Natural killer cell (primary cell): Measurements from ENCODE around the gene PRSS38. TPM values are rescaled to one million over a fixed set of nuclear protein-coding genes. Genes with fewer than 3 reads are reported as not detected.

Experiments
- ATAC-seq, 3 donors: fragments of 150-1000 bp in 2 of 3; fragments of 200-7000 bp in 1 of 3; cut with Tn5 transposase; 1 replicate in 1 of 3; 2 replicates in 2 of 3; pipeline ENCODE4 v1.10.0; 2021; ENCODE audit warnings: mild to moderate bottlenecking in 2 of 3, moderate library complexity in 2 of 3
- DNase-seq, 2 donors: peaks; one replicate each; pipeline versions ENCODE4 v3.0.0 to v3.0.0-alpha.2; 2013 to 2021; ENCODE audit warnings: mixed read lengths in 1 of 2
- H3K27ac ChIP-seq: one replicate; pipeline ENCODE4 v1.5.1; 2013; ENCODE audit warnings: mild to moderate bottlenecking, low read length
- H3K27me3 ChIP-seq: one replicate; pipeline ENCODE4 v1.6.1; 2013; ENCODE audit warnings: low read length; ENCODE audit not compliant: control insufficient read depth, insufficient read depth
- H3K36me3 ChIP-seq: one replicate; pipeline ENCODE4 v1.6.1; 2013; ENCODE audit warnings: low read length; ENCODE audit not compliant: control insufficient read depth, insufficient read depth
- H3K4me1 ChIP-seq: one replicate; pipeline ENCODE4 v1.6.1; 2013; ENCODE audit warnings: low read length; ENCODE audit not compliant: control insufficient read depth, insufficient read depth
- H3K4me3 ChIP-seq: one replicate; pipeline ENCODE4 v1.5.1; 2013; ENCODE audit warnings: low read length
- H3K9me3 ChIP-seq: one replicate; pipeline ENCODE4 v1.6.1; 2013; ENCODE audit warnings: low read length; ENCODE audit not compliant: control insufficient read depth, insufficient read depth
- H3K27ac Mint-ChIP-seq, 2 donors: one replicate each; pipeline ENCODE4 v1.8.0; 2022; ENCODE audit warnings: mild to moderate bottlenecking in 2 of 2, mixed read lengths in 2 of 2, moderate library complexity in 1 of 2
- H3K27me3 Mint-ChIP-seq, 2 donors: one replicate each; pipeline ENCODE4 v1.8.0; 2022; ENCODE audit warnings: low read depth in 2 of 2, mixed read lengths in 2 of 2
- H3K36me3 Mint-ChIP-seq: one replicate; pipeline ENCODE4 v1.8.0; 2022; ENCODE audit warnings: mixed read lengths
- H3K4me1 Mint-ChIP-seq, 2 donors: one replicate each; pipeline ENCODE4 v1.8.0; 2022; ENCODE audit warnings: mixed read lengths in 2 of 2
- H3K4me3 Mint-ChIP-seq: one replicate; pipeline ENCODE4 v1.8.0; 2022; ENCODE audit warnings: mild to moderate bottlenecking, moderate library complexity, mixed read lengths
- H3K9me3 Mint-ChIP-seq, 2 donors: one replicate each; pipeline ENCODE4 v1.8.0; 2022; ENCODE audit warnings: mixed read lengths in 2 of 2
- WGBS: methylation state at CpG from one replicate; pipeline ENCODE4 v1.1.7; 2013; ENCODE audit warnings: missing lambda C conversion rate; ENCODE audit not compliant: insufficient coverage; 5-methylcytosine and 5-hydroxymethylcytosine counted together
- intact Hi-C: fragments of 100-400 bp; cut with micrococcal nuclease; formaldehyde crosslinking; loops from one replicate; pipeline ENCODE4 v1.14.2; 2022
- total RNA-seq, 4 donors: library from RNA; stranded (reverse); fragments of 120-200 nt in 1 of 4; gene quantifications; one replicate each; pipeline versions ENCODE4 v1.2.3 to v1.2.4, GENCODE V29; 2013 to 2022
- TF ChIP-seq, protein P1 (sequence below): fragments of 200-600 bp; IDR thresholded peaks from one replicate; pipeline ENCODE4 v1.8.0; 2022; ENCODE audit warnings: antibody characterized with exemption

PRSS38 gene
- total RNA-seq, 3 donors from 2014 or later (not counting 1 experiment from before 2014, with no cell fraction given), result not detected

DNA sequence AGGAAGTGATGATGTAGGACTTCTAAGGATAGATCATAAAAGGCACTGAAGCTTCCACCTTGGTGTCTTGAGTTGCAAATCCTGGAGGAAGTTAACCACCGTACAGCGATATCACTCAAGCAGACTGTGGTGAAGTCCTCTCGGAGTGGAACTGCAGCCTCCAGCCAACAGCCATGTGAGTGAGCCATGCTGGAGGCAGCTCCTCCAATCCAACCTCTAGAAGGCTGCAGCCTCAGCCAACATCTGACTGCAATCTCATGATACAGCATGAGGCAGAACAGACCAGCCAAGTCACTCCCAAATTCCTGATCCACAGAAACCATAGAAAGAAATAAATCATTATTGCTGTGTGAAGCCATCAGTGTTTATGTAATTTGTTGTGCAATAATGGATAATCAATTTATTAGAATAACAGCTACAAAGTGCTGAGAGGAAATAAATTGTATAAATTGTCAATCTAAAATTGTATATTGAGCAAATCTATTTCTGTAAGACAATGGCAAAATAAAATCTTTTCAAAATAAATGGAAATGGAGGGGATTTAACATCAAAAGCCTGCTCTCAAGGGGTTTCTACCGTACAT is 65.0 kb downstream of the PRSS38 start:
- Mint-ChIP-seq H3K9me3 (no peaks in the 10 kb centered on the region), H3K27me3 (peaks cover 21 to 42% of the 10 kb centered on the region in 2 donors), H3K27ac (no peak overlapping the region), H3K4me1 (peaks cover 1 to 4% of the 10 kb centered on the region in 2 donors), H3K4me3 (no peak overlapping the region), H3K36me3 (no peaks in the 10 kb centered on the region)
- 96% methylated on average over 4 of the region's 4 CpGs for WGBS
- DNase-seq (peak in 1 of 2 donors; percentile 13), ATAC-seq (no peak)
- Histone ChIP-seq H3K9me3 (no peaks in the 10 kb centered on the region), H3K27me3 (no peaks in the 10 kb centered on the region), H3K36me3 (no peaks in the 10 kb centered on the region), H3K4me1 (peaks cover 12% of the 10 kb centered on the region), H3K4me3 (no peak overlapping the region), H3K27ac (no peak overlapping the region)
- TF ChIP-seq, protein P1, sequence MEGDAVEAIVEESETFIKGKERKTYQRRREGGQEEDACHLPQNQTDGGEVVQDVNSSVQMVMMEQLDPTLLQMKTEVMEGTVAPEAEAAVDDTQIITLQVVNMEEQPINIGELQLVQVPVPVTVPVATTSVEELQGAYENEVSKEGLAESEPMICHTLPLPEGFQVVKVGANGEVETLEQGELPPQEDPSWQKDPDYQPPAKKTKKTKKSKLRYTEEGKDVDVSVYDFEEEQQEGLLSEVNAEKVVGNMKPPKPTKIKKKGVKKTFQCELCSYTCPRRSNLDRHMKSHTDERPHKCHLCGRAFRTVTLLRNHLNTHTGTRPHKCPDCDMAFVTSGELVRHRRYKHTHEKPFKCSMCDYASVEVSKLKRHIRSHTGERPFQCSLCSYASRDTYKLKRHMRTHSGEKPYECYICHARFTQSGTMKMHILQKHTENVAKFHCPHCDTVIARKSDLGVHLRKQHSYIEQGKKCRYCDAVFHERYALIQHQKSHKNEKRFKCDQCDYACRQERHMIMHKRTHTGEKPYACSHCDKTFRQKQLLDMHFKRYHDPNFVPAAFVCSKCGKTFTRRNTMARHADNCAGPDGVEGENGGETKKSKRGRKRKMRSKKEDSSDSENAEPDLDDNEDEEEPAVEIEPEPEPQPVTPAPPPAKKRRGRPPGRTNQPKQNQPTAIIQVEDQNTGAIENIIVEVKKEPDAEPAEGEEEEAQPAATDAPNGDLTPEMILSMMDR, result no peak
- intact Hi-C loops, result no loop called here

DNA sequence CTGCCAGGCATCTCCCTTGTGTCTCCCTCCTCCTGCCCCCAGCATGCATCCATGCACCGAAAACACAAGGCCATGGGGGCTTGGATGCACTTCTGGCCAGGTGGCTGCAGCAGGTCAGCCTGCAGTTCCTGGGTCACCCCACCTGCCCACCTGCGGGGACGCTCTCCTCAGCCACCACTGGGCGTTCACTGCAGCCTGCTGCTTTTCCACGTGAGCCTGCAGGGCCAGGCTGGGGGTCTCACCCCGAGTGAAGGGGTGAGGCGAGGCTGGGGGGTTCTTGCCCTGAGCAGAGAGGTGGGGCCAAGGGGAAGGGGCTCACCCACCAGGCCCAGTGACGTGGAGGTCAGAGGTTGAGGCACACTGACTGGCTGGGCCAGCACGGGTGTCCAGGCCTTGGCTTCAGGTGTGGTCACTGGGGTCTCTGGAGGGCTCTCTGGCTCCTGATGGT is 67.6 kb downstream of the PRSS38 start:
- Mint-ChIP-seq H3K9me3 (no peaks in the 10 kb centered on the region), H3K4me3 (no peak overlapping the region), H3K27me3 (peaks cover 15 to 27% of the 10 kb centered on the region in 2 donors), H3K27ac (no peak overlapping the region), H3K4me1 (peaks cover 7 to 13% of the 10 kb centered on the region in 2 donors), H3K36me3 (no peaks in the 10 kb centered on the region)
- Histone ChIP-seq H3K36me3 (no peaks in the 10 kb centered on the region), H3K27me3 (peaks cover 4% of the 10 kb centered on the region), H3K4me3 (no peak overlapping the region), H3K9me3 (no peaks in the 10 kb centered on the region), H3K27ac (no peak overlapping the region), H3K4me1 (peaks cover 33% of the 10 kb centered on the region)
- WGBS, result 94% methylated on average over 9 of the region's 9 CpGs
- ATAC-seq (no peak), DNase-seq (peak in 1 of 2 donors; percentile 14)
- intact Hi-C loops, result no loop called here
- TF ChIP-seq, protein P1, result no peak

DNA sequence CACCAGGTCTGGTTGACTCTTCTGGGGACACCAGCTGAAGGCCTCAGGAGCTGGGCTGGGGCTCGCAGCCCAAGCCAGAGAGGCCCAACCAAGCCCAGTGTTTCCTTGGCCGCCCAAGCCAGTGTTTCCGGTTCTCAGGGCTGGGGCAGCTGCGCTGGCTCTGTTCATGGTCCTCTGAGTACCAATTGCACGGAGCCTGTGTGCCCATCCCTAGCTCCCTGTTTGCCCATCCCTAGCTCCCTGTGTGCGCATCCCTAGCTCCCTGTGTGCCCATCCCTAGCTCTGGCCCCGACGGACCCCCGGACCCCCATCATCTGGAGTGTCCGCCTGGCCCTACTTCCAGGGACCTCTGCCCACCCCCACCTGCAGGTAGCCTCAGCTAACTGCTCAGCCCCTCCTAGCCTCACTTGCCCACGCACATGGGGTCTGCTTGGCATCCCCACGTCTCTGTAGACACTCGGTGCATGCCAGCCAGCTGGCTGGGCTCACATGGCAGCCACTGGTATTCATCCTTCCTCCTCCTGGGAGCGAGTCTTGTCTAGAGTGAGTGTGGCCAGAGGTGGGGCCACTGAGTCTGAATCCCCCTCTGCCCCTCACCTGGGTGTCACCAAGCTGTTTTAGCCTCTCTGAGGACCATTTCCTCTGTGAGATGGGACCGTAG is 68.3 kb downstream of the PRSS38 start:
- H3K27ac ChIP-seq, result no peak overlapping the region
- peaks cover 33% of the 10 kb centered on the region for H3K4me1 ChIP-seq
- no peak for ATAC-seq
- H3K27me3 ChIP-seq, result peaks cover 4% of the 10 kb centered on the region
- peaks cover 11 to 22% of the 10 kb centered on the region in 2 donors for H3K27me3 Mint-ChIP-seq
- H3K9me3 ChIP-seq, result no peaks in the 10 kb centered on the region
- no peak overlapping the region for H3K27ac Mint-ChIP-seq
- no peaks in the 10 kb centered on the region for H3K36me3 Mint-ChIP-seq
- no peak for DNase-seq
- H3K9me3 Mint-ChIP-seq, result no peaks in the 10 kb centered on the region
- H3K4me3 ChIP-seq, result no peak overlapping the region
- 92% methylated on average over 15 of the region's 15 CpGs for WGBS
- intact Hi-C loops, result no loop called here
- no peaks in the 10 kb centered on the region for H3K36me3 ChIP-seq
- H3K4me3 Mint-ChIP-seq, result no peak overlapping the region
- TF ChIP-seq, protein P1, result no peak
- H3K4me1 Mint-ChIP-seq, result peaks cover 7 to 13% of the 10 kb centered on the region in 2 donors
